CD4-positive, alpha-beta T cell (primary cell): Measurements from ENCODE around the gene PCP4. TPM values are rescaled to one million over a fixed set of nuclear protein-coding genes. Genes with fewer than 3 reads are reported as not detected.

Experiments used
- ATAC-seq: fragments of 200-7000 bp; cut with Tn5 transposase; one replicate; pipeline ENCODE4 v1.10.0; 2022; ENCODE audit warnings: mild to moderate bottlenecking; ENCODE audit not compliant: poor library complexity
- CTCF ChIA-PET: fragments of 350-600 bp; sonication (Branson Sonifier 250); formaldehyde crosslinking; loops from one replicate; lab custom pipeline; 2021; ENCODE audit warnings: antibody characterized with exemption, inconsistent platforms; lab: Charles Lee
- POLR2A ChIA-PET: fragments of 350-600 bp; sonication (Branson Sonifier 250); formaldehyde crosslinking; loops from one replicate; lab custom pipeline; 2021; ENCODE audit warnings: antibody characterized with exemption, inconsistent platforms; lab: Charles Lee
- DNase-seq, 14 experiments: peaks; one replicate each; pipeline ENCODE4 v3.0.0-alpha.2; 2013 to 2020; ENCODE audit warnings: mixed read lengths in 2 of 14
- H3K27ac ChIP-seq, 2 donors: one replicate each; pipeline versions ENCODE4 v1.5.1 to v1.7.0; 2013; ENCODE audit warnings: low read length in 2 of 2, low read depth in 1 of 2, mild to moderate bottlenecking in 1 of 2
- H3K27me3 ChIP-seq, 2 experiments: 1 replicate in 1 of 2; 2 replicates in 1 of 2; pipeline versions ENCODE4 v1.6.1 to v1.7.0; 2013; ENCODE audit warnings: low read length in 2 of 2, control low read depth in 1 of 2, mild to moderate bottlenecking in 1 of 2, moderate library complexity in 1 of 2; ENCODE audit not compliant: insufficient read depth in 2 of 2, control insufficient read depth in 1 of 2
- H3K36me3 ChIP-seq: one replicate; pipeline ENCODE4 v1.6.1; 2013; ENCODE audit warnings: low read length, control low read depth; ENCODE audit not compliant: insufficient read depth
- H3K4me1 ChIP-seq: one replicate; pipeline ENCODE4 v1.6.1; 2013; ENCODE audit warnings: low read length, control low read depth; ENCODE audit not compliant: insufficient read depth
- H3K4me3 ChIP-seq: one replicate; pipeline ENCODE4 v1.5.1; 2013; ENCODE audit warnings: mild to moderate bottlenecking, low read length, moderate library complexity
- H3K9me3 ChIP-seq, 2 experiments: 1 replicate in 1 of 2; 2 replicates in 1 of 2; pipeline versions ENCODE4 v1.6.1 to v1.7.0; 2013; ENCODE audit warnings: low read length in 2 of 2, mild to moderate bottlenecking in 2 of 2, control low read depth in 1 of 2, moderate library complexity in 1 of 2; ENCODE audit not compliant: control insufficient read depth in 1 of 2, insufficient read depth in 1 of 2
- H3K27ac Mint-ChIP-seq: one replicate; pipeline ENCODE4 v1.8.0; 2020; ENCODE audit warnings: mixed read lengths
- H3K27me3 Mint-ChIP-seq: one replicate; pipeline ENCODE4 v1.8.0; 2021; ENCODE audit warnings: mixed read lengths
- H3K36me3 Mint-ChIP-seq: one replicate; pipeline ENCODE4 v1.8.0; 2021; ENCODE audit warnings: low read depth, mixed read lengths
- H3K4me1 Mint-ChIP-seq: one replicate; pipeline ENCODE4 v1.8.0; 2021; ENCODE audit warnings: low read depth, mixed read lengths
- H3K4me3 Mint-ChIP-seq: one replicate; pipeline ENCODE4 v1.8.0; 2020; ENCODE audit warnings: mild to moderate bottlenecking, mixed read lengths
- H3K9me3 Mint-ChIP-seq: one replicate; pipeline ENCODE4 v1.8.0; 2020; ENCODE audit warnings: mixed read lengths
- CTCF ChIP-seq: fragments of 200-600 bp; IDR thresholded peaks from one replicate; pipeline ENCODE4 v1.8.0; 2022; ENCODE audit warnings: antibody characterized with exemption, mild to moderate bottlenecking
- intact Hi-C, 2 experiments: fragments of 100-400 bp; cut with DNase I in 1 of 2; cut with micrococcal nuclease in 1 of 2; formaldehyde crosslinking; loops; one replicate each; pipeline versions ENCODE4 v1.15.1 to v1.9.0; 2023 to 2025; cut with DNase I, micrococcal nuclease
- total RNA-seq, 174 experiments: library from RNA in 2 of 174; stranded (reverse) in 2 of 174; gene quantifications; one replicate each; pipeline ENCODE4 v1.2.3 and lab custom pipeline; 2021 to 2026

The PCP4 gene
- total RNA-seq, 2 experiments from 2014 or later, result not detected

GRCh38 chr21:39969691-39970364 lies 102.6 kb downstream of the PCP4 start:
- ATAC-seq, result no peak
- Histone ChIP-seq H3K27ac (no peak overlapping the region), H3K36me3 (no peaks in the 10 kb centered on the region), H3K4me1 (no peaks in the 10 kb centered on the region), H3K4me3 (no peak overlapping the region), H3K27me3 (no peaks in the 10 kb centered on the region), H3K9me3 (peaks cover 6 to 12% of the 10 kb centered on the region in 2 experiments)
- Mint-ChIP-seq H3K9me3 (peaks cover 4% of the 10 kb centered on the region), H3K36me3 (no peaks in the 10 kb centered on the region), H3K27me3 (no peaks in the 10 kb centered on the region), H3K27ac (no peak overlapping the region), H3K4me1 (no peaks in the 10 kb centered on the region), H3K4me3 (no peak overlapping the region)
- CTCF ChIA-PET, result no interaction called here
- TF ChIP-seq CTCF, result no peak
- POLR2A ChIA-PET, result no interaction called here
- no peak for DNase-seq
- intact Hi-C loops, result no loop called here

GRCh38 chr21:39971956-39972355 lies 104.7 kb downstream of the PCP4 start:
- POLR2A ChIA-PET, result no interaction called here
- Mint-ChIP-seq H3K4me3 (no peak overlapping the region), H3K4me1 (no peaks in the 10 kb centered on the region), H3K27me3 (peaks cover 5% of the 10 kb centered on the region), H3K36me3 (no peaks in the 10 kb centered on the region), H3K27ac (no peak overlapping the region), H3K9me3 (peaks cover 4% of the 10 kb centered on the region)
- Histone ChIP-seq H3K36me3 (no peaks in the 10 kb centered on the region), H3K27ac (no peak overlapping the region), H3K4me3 (no peak overlapping the region), H3K27me3 (peaks cover 0 to 3% of the 10 kb centered on the region in 2 experiments), H3K4me1 (no peaks in the 10 kb centered on the region), H3K9me3 (peaks cover 4 to 17% of the 10 kb centered on the region in 2 experiments)
- TF ChIP-seq CTCF, result no peak
- intact Hi-C loops, result no loop called here
- DNase-seq, result no peak
- ATAC-seq, result no peak
- CTCF ChIA-PET, result no interaction called here

GRCh38 chr21:39972471-39972870 lies 105.2 kb downstream of the PCP4 start:
- CTCF ChIA-PET, result no interaction called here
- POLR2A ChIA-PET, result no interaction called here
- peaks cover 4% of the 10 kb centered on the region for H3K9me3 Mint-ChIP-seq
- DNase-seq (no peak), ATAC-seq (no peak)
- Histone ChIP-seq H3K9me3 (peaks cover 4 to 17% of the 10 kb centered on the region in 2 experiments), H3K27me3 (peaks cover 0 to 3% of the 10 kb centered on the region in 2 experiments), H3K4me1 (no peaks in the 10 kb centered on the region), H3K36me3 (no peaks in the 10 kb centered on the region), H3K27ac (no peak overlapping the region), H3K4me3 (no peak overlapping the region)
- intact Hi-C loops, result no loop called here
- peaks cover 5% of the 10 kb centered on the region for H3K27me3 Mint-ChIP-seq
- H3K4me1 Mint-ChIP-seq, result no peaks in the 10 kb centered on the region
- H3K4me3 Mint-ChIP-seq, result no peak overlapping the region
- TF ChIP-seq CTCF, result no peak
- H3K27ac Mint-ChIP-seq, result no peak overlapping the region
- no peaks in the 10 kb centered on the region for H3K36me3 Mint-ChIP-seq
